Heart right ventricle (tissue), 16 donors: Measurements from ENCODE around the gene KSR1. TPM values are rescaled to one million over a fixed set of nuclear protein-coding genes. Genes with fewer than 3 reads are reported as not detected.

Experiments used
- ATAC-seq, 8 donors: fragments of 200-7000 bp; cut with Tn5 transposase; one replicate each; pipeline ENCODE4 v1.9.1; 2020; ENCODE audit warnings: mild to moderate bottlenecking in 8 of 8, moderate library complexity in 8 of 8, moderate number of reproducible peaks in 1 of 8
- DNase-seq, 2 donors: peaks; one replicate each; pipeline ENCODE4 v3.0.0-alpha.2; 2020
- H3K27ac ChIP-seq, 10 donors: fragments of 200-600 bp; sonication (generic) in 2 of 10; one replicate each; pipeline versions ENCODE4 v1.5.0 to v1.8.0; 2020 to 2022; ENCODE audit warnings: mild to moderate bottlenecking in 3 of 10
- H3K27me3 ChIP-seq, 7 donors: fragments of 200-600 bp; one replicate each; pipeline ENCODE4 v1.8.0; 2021 to 2022; ENCODE audit warnings: mild to moderate bottlenecking in 2 of 7
- H3K36me3 ChIP-seq, 9 donors: fragments of 200-600 bp; sonication (generic) in 1 of 9; one replicate each; pipeline versions ENCODE4 v1.5.0 to v1.8.0; 2020 to 2022; ENCODE audit warnings: mild to moderate bottlenecking in 2 of 9
- H3K4me1 ChIP-seq, 9 donors: fragments of 200-600 bp; sonication (generic) in 1 of 9; one replicate each; pipeline versions ENCODE4 v1.5.0 to v1.8.0; 2020 to 2022; ENCODE audit warnings: mild to moderate bottlenecking in 4 of 9
- H3K4me3 ChIP-seq, 10 donors: fragments of 200-600 bp; sonication (generic) in 2 of 10; one replicate each; pipeline versions ENCODE4 v1.5.0 to v1.8.0; 2020 to 2022; ENCODE audit warnings: mild to moderate bottlenecking in 7 of 10, moderate library complexity in 2 of 10
- H3K9me3 ChIP-seq, 11 donors: fragments of 200-600 bp in 10 of 11; sonication (generic) in 2 of 11; one replicate each; pipeline versions ENCODE4 v1.5.0 to v1.8.0; 2013 to 2022; ENCODE audit warnings: mild to moderate bottlenecking in 2 of 11, control low read depth in 1 of 11, moderate library complexity in 1 of 11
- CTCF ChIP-seq, 9 donors: fragments of 200-600 bp; sonication (generic) in 2 of 9; IDR thresholded peaks; one replicate each; pipeline versions ENCODE4 v1.5.0 to v1.8.0; 2021 to 2022; ENCODE audit warnings: antibody characterized with exemption in 9 of 9, mild to moderate bottlenecking in 5 of 9, moderate library complexity in 1 of 9
- WGBS, 2 donors: extraction: QIAGEN DNeasy Blood & Tissue Kit; methylation state at CpG; one replicate each; pipeline ENCODE4 v1.1.7; 2013; ENCODE audit warnings: inconsistent platforms in 1 of 2; 5-methylcytosine and 5-hydroxymethylcytosine counted together
- intact Hi-C, 10 donors: fragments of 100-400 bp; cut with DNase I; formaldehyde crosslinking; loops; one replicate each; pipeline versions ENCODE4 v1.11.1 to v1.14.2; 2022
- polyA plus RNA-seq, 2 donors: library from polyadenylated mRNA; stranded (reverse); fragments of 200-250 nt; gene quantifications; one replicate each; pipeline ENCODE4 v1.2.3, GENCODE V29; 2013
- total RNA-seq, 10 donors: library from RNA; stranded (reverse); fragmentation: NEBNext Ultra II Directional in 3 of 10; extraction: Animal tissue kit (Norgen Biotek cat#: 25700) in 3 of 10; gene quantifications; one replicate each; pipeline versions ENCODE4 v1.2.1 to v1.2.4, GENCODE V29; 2021 to 2023
- donor health status: Arrhythmogenic right ventricular cardiomyopathy.
- donor health status: ischemic (EF 13 %, LVEDD 7.1; RV severe dilation, severe dysfunction).
- donor health status: healthy with polysubstance abuse.
- donor health status: DM: no; HTN: yes; CAD: no.
- donor health status: DM: no; HTN: no; CAD: no.
- donor health status: ischemic (EF 25% LVEDD 6.9; RV normal size, moderate dysfunction).
- donor health status: ischemic (EF 25% LVEDD 5.7; RV mildly dilated, moderate dysfunction).
- donor health status: healthy.
- donor health status: DM: yes; HTN: yes; CAD: no.
- donor health status: Ischemic cardiomyopathy.
- donor health status: ischemic (EF 35%, LVEDD 5.7; RV mildly dilated, moderate dysfunction).
- donor health status: nonischemic (EF 11% LVEDD 7.7; RV severe dilation, severe dysfunction).
- donor health status: DM: yes; HTN: yes; CAD: no.
- donor health status: PGD.
- donor health status: ischemic (EF 29% LVEDD 5.4; RV normal size, mild dysfunction).
- donor health status: nonischemic (EF 23%, LVEDD 6.1; RV moderate dilation, normal function).

The KSR1 gene
- total and polyA plus RNA-seq, 12 donors: 5.6 to 19.6 (median 8.6) TPM

GRCh38 chr17:27542841-27543463, 86.7 kb downstream of the KSR1 start:
- H3K27me3 ChIP-seq: no peaks in the 10 kb centered on the region
- intact Hi-C loops: no loop called here
- DNase-seq (no peak), ATAC-seq (no peak)
- no peak overlapping the region for H3K4me3 ChIP-seq
- no peak overlapping the region for H3K27ac ChIP-seq
- H3K4me1 ChIP-seq: peaks cover 0 to 72% (median 14%) of the 10 kb centered on the region in 9 donors
- H3K9me3 ChIP-seq: no peaks in the 10 kb centered on the region
- WGBS, 2 donors: 96 to 99% methylated on average over 6 of the region's 6 CpGs
- no peaks in the 10 kb centered on the region for H3K36me3 ChIP-seq
- no peak for TF ChIP-seq CTCF (IDR thresholded peaks at IDR 0.05)

GRCh38 chr17:27543464-27543856, 87.2 kb downstream of the KSR1 start:
- no peak overlapping the region for H3K4me3 ChIP-seq
- H3K4me1 ChIP-seq: peaks cover 0 to 68% (median 14%) of the 10 kb centered on the region in 9 donors
- no peak for TF ChIP-seq CTCF (IDR thresholded peaks at IDR 0.05)
- 91 to 97% methylated on average over 9 of the region's 9 CpGs for WGBS, 2 donors
- no peaks in the 10 kb centered on the region for H3K9me3 ChIP-seq
- H3K27ac ChIP-seq: no peak overlapping the region
- intact Hi-C loops: no loop called here
- no peak for DNase-seq
- no peaks in the 10 kb centered on the region for H3K36me3 ChIP-seq
- ATAC-seq: no peak
- no peaks in the 10 kb centered on the region for H3K27me3 ChIP-seq

- ATAC-seq (no peak), DNase-seq (no peak)
- peaks cover 0 to 63% (median 14%) of the 10 kb centered on the region in 9 donors for H3K4me1 ChIP-seq
- H3K36me3 ChIP-seq: no peaks in the 10 kb centered on the region
- WGBS, 2 donors: 91 to 98% methylated on average over 9 of the region's 9 CpGs
- no peak for TF ChIP-seq CTCF (IDR thresholded peaks at IDR 0.05)
- intact Hi-C loops: no loop called here
- peak overlapping the region in 1 of 10 donors; percentile 36 for H3K27ac ChIP-seq
- H3K4me3 ChIP-seq: no peak overlapping the region
- no peaks in the 10 kb centered on the region for H3K27me3 ChIP-seq
- H3K9me3 ChIP-seq: no peaks in the 10 kb centered on the region
Measured at GRCh38 chr17:27543958-27544349, 87.7 kb downstream of the KSR1 start.

- 87 to 95% methylated on average over 10 of the region's 10 CpGs for WGBS, 2 donors
- no peak for DNase-seq
- intact Hi-C loops: no loop called here
Measured at GRCh38 chr17:27544350-27545131, 88.3 kb downstream of the KSR1 start.

More at GRCh38 chr17:27544350-27545131, 88.3 kb downstream of the KSR1 start:
- H3K4me1 ChIP-seq: peaks cover 0 to 57% (median 13%) of the 10 kb centered on the region in 9 donors
- no peak for ATAC-seq
- H3K36me3 ChIP-seq: no peaks in the 10 kb centered on the region
- peak overlapping the region in 1 of 10 donors; percentile 36 for H3K27ac ChIP-seq
- TF ChIP-seq CTCF (IDR thresholded peaks at IDR 0.05): no peak
- H3K27me3 ChIP-seq: no peaks in the 10 kb centered on the region
- H3K4me3 ChIP-seq: no peak overlapping the region
- no peaks in the 10 kb centered on the region for H3K9me3 ChIP-seq
